Stimulated activated CD8-positive, alpha-beta memory T cell treated with anti-CD3 and anti-CD28 coated beads, Interleukin-4, amount 100 ng/mL, for 48 hours (primary cell): ENCODE results near the gene SLC22A13.
"Not testable (repeated sequence)": the region's sequence is repeated elsewhere in the genome, so short reads cannot be mapped to it uniquely, and the experiment has no call there.

ENCODE experiments used
- DNase-seq: peaks from one replicate; pipeline ENCODE4 v3.0.0-alpha.2; 2020

The SLC22A13 gene

DNA sequence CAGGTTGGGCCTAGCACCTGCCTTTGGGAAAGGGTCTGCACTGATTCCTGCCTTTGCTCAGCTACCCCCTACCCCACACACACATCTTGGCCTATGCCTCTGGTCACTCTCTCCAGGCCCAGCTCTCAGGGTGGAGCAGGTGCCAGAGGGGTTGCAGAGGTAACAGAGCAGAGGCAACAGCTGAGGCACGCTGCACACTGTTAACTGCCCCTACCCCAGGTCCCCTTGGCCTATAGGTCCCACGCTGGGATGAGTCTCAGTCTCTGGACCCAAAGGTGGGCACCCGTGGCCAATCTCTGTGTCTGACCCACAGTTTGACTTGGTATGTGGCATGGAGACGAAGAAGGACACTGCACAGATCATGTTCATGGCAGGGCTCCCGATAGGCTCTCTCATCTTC, 41.3 kb downstream of the SLC22A13 start:
- DNase-seq = no peak

DNA sequence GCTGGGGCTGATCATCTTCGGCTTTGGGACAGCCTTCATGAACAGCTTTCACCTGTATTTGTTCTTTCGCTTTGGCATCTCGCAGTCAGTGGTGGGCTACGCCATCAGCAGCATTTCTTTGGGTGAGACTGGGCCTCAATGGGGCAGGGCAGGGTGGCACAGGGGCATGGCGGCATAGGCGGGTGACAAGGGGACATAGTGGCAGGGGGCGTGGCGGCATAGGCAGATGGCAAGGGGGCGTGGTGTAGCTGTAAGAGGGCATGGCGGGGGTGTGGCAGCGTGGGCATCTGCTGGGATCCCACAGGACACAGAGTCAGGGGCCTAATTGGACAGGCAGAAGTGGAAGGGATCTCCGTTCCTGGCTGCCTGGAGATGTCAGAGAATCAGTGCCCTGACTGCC, 42.0 kb downstream of the SLC22A13 start:
- no peak for DNase-seq

GRCh38 chr3:38308456-38308855, 42.8 kb downstream of the SLC22A13 start:
- DNase-seq = no peak

DNA sequence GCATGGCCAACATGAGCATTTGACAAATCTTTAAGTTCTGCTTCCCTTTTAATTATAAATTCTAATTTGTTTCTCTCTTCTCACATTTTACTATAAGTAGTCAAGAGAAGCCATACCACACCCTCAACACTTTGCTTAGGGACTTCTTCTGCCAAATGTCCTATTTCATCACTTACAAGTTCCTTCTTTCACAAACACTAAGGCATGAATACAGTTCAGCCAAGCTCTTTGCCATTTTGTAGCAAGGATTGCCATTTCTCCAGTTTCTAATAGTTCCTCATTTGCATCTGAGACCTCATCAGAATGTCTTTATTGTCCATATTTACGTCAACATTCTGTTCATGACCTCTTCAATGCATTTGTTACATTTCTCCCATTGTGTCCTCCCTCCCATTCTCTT, 45.9 kb downstream of the SLC22A13 start:
- no peak for DNase-seq

GRCh38 chr3:38311941-38312340, 46.3 kb downstream of the SLC22A13 start:
- DNase-seq = no peak

DNA sequence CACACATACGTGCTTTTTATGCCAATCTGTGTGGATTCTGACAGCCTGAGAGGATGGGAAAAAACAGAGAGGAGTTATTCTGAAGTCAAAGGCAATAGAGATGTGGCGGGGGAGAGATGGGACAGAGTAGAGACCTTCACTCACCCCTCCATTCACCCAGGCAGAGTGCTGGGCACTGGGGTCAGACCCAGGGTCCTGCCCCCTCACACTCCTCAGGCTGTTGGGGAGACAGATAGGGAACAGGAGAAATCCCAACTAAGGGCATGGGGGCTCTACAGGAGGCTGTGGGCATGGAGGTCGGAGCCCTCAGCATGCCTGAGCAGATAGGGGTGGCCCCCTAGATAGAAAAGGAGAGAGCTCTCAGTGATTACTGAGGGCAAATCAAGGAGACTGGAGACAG, 46.7 kb downstream of the SLC22A13 start:
- DNase-seq = no peak

GRCh38 chr3:38313263-38313662, 47.7 kb downstream of the SLC22A13 start:
- no peak for DNase-seq

GRCh38 chr3:38313695-38314094, 48.1 kb downstream of the SLC22A13 start:
- DNase-seq = no peak

DNA sequence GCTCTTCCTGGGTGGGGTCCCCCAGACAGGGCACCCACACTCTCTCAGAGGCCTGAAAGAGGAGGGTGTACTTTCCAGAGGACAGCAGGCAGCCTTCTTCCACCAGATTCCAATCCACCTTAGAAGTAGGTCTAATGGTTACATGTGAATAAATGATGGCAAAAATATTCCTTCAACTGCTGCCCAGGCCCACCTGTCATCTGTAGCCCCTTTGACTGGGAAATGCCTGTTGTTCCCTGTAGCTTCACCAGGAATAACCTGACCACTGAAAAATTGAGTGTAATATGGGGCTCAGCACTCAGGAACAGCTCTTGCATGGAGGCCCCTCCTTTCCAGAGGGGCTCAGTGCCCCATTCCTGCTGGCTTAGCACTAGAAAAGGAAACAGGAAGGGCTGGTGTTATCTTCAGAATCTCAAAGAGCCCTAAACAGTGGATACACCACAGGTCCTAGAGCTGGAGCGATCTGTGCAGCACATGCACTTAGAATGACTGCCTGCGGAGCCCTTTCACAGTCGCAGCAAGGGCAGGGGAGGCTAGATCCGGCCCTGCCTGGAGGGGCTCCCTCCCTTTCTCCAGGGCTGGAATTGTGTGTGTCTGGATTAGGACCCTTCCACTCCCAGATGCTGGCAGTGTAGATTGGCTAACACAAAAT, 48.6 kb downstream of the SLC22A13 start:
- DNase-seq = no peak

GRCh38 chr3:38314764-38315487, 49.3 kb downstream of the SLC22A13 start:
- no peak for DNase-seq

DNA sequence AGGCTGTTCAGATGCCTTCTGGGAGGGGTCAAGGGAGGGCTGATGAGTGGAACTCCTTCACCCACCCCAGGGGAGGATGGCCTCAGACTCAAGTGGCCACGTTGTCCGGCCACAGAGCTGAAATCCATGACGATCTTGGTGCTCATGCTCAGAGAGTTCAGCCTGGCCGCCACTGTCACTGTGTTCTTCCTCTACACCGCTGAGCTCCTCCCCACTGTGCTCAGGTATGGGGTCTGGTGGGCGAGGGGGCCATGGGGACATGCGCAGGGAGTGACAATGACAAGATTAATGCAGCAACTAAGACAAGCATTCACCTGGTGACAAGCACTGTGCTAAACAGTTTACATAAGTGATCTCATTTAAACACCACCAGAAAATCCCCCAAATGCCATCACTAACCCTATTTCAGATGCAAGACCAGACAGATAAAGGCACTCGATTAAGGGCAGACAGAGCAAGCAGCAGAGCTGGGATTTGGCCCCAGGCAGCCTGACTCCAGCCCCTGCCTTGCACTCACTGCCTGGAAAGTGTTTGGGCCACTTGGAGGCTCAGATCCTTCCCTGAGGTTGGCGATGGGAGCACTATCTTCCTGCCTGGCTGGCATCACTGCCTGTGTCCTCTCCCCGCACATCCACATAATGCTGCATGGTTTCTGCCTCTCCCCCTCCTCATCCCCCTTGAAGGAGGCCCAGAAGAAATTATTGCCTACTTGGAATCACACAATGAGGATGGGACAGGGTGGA, 50.0 kb downstream of the SLC22A13 start:
- DNase-seq = no peak

DNA sequence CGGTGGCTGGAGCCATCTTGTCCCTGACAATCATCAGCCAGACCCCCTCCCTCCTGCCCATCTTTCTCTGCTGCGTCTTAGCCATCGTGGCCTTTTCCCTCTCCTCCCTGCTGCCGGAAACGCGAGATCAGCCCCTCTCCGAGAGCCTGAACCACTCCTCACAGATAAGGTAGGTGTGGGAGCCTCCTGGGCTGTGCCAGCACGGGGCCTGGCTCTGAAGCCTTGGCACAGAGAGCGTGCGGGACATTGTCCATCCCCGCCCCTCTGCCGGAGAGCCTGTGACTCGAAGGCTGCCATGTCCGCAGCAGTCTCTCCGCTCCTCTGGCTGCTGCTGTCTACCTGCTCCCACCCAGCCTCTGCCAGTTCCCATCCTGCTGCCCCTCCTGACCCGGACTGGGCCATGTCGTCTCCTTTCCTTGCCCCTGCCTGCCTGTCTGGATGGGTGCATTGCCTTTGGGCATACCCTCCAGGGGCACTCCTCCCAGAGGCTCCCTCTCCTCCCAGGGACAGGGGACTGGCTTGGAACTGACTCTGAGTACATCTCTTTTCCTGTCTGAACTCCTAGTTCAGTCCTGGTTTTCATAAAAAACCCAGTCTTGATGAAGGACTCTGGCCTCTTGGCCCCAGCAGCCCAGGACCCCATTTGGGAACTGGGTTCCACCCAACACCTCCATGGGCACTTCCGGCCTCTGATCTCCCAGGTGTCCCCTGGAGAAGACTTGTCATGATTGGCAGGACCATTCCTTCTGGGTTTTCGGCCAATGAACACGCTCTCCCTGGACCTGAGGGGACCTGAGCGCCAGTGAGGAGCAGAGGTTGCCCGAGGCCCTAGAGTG, 51.0 kb downstream of the SLC22A13 start:
- DNase-seq = no peak

GRCh38 chr3:38317192-38317759, 51.7 kb downstream of the SLC22A13 start:
- no peak for DNase-seq

GRCh38 chr3:38318766-38319671, 53.4 kb downstream of the SLC22A13 start:
- DNase-seq = no peak

- DNase-seq = not testable (repeated sequence)
Observed at GRCh38 chr3:38320638-38321037, 55.0 kb downstream of the SLC22A13 start.

DNA sequence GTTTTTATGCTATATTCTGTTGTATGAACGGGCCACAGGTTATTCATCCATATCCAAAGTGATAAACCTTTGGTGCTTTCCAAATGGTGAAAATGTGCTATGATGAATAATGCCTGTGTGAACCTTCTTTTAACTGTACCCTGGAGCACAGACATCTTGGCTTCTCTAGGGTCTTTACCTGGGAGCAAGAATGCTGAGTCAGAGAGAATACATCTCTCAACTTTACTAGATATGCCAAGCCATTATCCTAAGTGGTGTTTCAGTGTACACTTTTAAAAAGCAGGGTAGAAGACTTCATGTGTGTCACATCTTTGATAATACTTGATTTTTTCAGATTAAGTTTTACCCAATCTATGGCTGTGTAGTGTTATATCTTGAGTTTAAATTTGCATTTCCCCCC, 57.4 kb downstream of the SLC22A13 start:
- DNase-seq = no peak

DNA sequence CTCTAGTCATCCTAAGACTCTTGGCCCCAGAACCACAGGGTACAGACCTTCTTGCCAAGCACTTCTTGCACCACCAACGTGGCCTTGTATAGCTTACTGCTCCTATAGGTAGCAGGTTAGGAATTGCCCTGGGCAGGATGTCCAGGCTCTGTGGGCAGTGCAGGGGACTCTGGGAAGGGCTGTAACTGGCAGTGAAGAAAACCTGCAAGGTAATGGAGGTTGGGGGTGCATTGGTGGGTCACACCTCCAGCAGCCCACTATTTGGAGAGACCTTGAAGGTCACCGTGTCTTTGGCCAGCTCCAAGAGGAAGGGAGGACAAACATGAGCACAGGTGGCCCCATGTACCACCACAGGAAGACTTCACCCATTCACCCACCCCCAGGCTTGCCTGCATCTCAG, 59.6 kb downstream of the SLC22A13 start:
- no peak for DNase-seq

DNA sequence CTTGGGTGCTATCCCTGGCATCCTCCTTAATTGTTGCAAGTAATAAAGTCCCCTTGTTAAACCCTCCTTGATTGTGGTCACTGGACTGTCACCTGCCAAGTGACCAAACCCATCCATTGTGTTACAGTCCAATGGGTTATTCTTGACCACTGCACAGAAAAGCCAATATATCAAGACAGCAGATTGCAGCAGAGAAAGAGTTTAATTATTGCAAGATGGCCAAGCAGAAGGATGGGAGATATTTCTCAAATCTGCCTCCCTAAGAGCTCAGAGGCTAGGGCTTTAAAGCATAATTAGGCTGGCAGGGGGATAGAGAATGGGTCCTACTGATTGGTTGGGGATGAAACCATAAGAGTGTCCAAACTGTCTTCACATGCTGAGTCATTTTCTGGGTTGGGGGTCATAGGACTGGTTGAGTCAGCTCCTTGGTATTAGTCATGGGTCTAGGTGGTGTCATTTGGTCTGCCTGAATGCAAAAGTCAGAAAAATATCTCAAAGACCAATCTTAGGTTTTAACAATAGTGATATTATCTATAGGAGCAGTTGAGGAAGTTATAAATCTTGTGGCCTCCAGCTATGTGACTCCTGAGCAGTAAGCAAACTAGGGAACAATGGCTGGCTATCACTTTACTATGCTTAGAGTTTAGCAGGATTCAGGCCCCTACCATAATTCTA, 61.9 kb downstream of the SLC22A13 start:
- DNase-seq = no peak
